MM.1S (cell line): ENCODE results near the gene FUCA1.
A peak's percentile ranks its signal among the peaks of the same experiment; 100 is the strongest.

ENCODE experiments used
- DNase-seq: peaks from one replicate; pipeline ENCODE4 v3.0.0-alpha.2; 2015
- H2AFZ ChIP-seq: fragments of 300-600 bp; sonication (generic); 2 replicates; pipeline ENCODE4 v1.6.0; 2016; ENCODE audit warnings: antibody characterized with exemption, low read length
- H3F3A ChIP-seq: fragments of 300-600 bp; sonication (generic); 2 replicates; pipeline ENCODE4 v1.6.1; 2016; ENCODE audit warnings: mild to moderate bottlenecking, antibody characterized with exemption, low read length, moderate library complexity, mixed read lengths; ENCODE audit not compliant: insufficient read depth
- H3K27ac ChIP-seq: fragments of 300-600 bp; sonication (generic); 2 replicates; pipeline ENCODE4 v1.5.1; 2016; ENCODE audit warnings: mild to moderate bottlenecking, low read length
- H3K27me3 ChIP-seq: fragments of 300-600 bp; sonication (generic); replicated peaks from 2 replicates; pipeline ENCODE4 v1.6.0; 2016; ENCODE audit warnings: low read length; ENCODE audit not compliant: insufficient read depth
- H3K36me3 ChIP-seq: fragments of 300-600 bp; sonication (generic); replicated peaks from 2 replicates; pipeline ENCODE4 v1.6.1; 2016; ENCODE audit warnings: mild to moderate bottlenecking, low read length, mixed read lengths; ENCODE audit not compliant: insufficient read depth
- H3K4me1 ChIP-seq: fragments of 300-600 bp; sonication (generic); 2 replicates; pipeline ENCODE4 v1.6.1; 2016; ENCODE audit warnings: low read length, mixed read lengths
- H3K4me2 ChIP-seq: fragments of 300-600 bp; sonication (generic); 2 replicates; pipeline ENCODE4 v1.6.0; 2016; ENCODE audit warnings: low read depth, low read length
- H3K4me3 ChIP-seq: fragments of 300-600 bp; sonication (generic); 2 replicates; pipeline ENCODE4 v1.5.1; 2016; ENCODE audit warnings: low read length, mixed read lengths
- H3K79me2 ChIP-seq: fragments of 300-600 bp; sonication (generic); 2 replicates; pipeline ENCODE4 v1.6.1; 2016; ENCODE audit warnings: mixed run types, low read length, mixed read lengths
- H3K9ac ChIP-seq: fragments of 300-600 bp; sonication (generic); 2 replicates; pipeline ENCODE4 v1.6.1; 2016; ENCODE audit warnings: low read length, mixed read lengths
- H3K9me2 ChIP-seq: fragments of 300-600 bp; sonication (generic); replicated peaks from 2 replicates; pipeline ENCODE4 v1.6.1; 2016; ENCODE audit warnings: mild to moderate bottlenecking, low read length, mixed read lengths; ENCODE audit not compliant: insufficient read depth
- H3K9me3 ChIP-seq: fragments of 300-600 bp; sonication (generic); replicated peaks from 2 replicates; pipeline ENCODE4 v1.6.1; 2016; ENCODE audit warnings: mild to moderate bottlenecking, low read length, mixed read lengths; ENCODE audit not compliant: insufficient read depth
- H4K20me1 ChIP-seq: fragments of 300-600 bp; sonication (generic); 2 replicates; pipeline ENCODE4 v1.6.1; 2016; ENCODE audit warnings: mild to moderate bottlenecking, low read length, moderate library complexity, mixed read lengths; ENCODE audit not compliant: insufficient read depth
- CTCF ChIP-seq: fragments of 300-600 bp; sonication (generic); IDR thresholded peaks from 2 replicates; pipeline ENCODE4 v1.5.1; 2016; ENCODE audit warnings: antibody characterized with exemption, low read length, mixed read lengths
- EZH2 ChIP-seq: fragments of 300-600 bp; sonication (generic); optimal IDR thresholded peaks from 2 replicates; pipeline ENCODE3; 2017; ENCODE audit warnings: low read depth, mild to moderate bottlenecking, antibody characterized with exemption, low read length, mixed read lengths
- EZH2phosphoT487 ChIP-seq: fragments of 300-600 bp; sonication (generic); IDR thresholded peaks from 2 replicates; pipeline ENCODE4 v1.6.1; 2018; ENCODE audit warnings: antibody characterized with exemption, low read length

Gene FUCA1

GRCh38 chr1:23801338-23801748 lies 66.7 kb downstream of the FUCA1 start:
- Histone ChIP-seq H3K36me3 (no peaks in the 10 kb centered on the region), H3K9me2 (no peaks in the 10 kb centered on the region), H3K9ac (peak overlapping the region; percentile 91), H3K27me3 (no peaks in the 10 kb centered on the region), H3F3A (peaks cover 12% of the 10 kb centered on the region), H3K27ac (no peak overlapping the region; the same call in 1 of the 2 replicates), H3K4me1 (peaks cover 18% of the 10 kb centered on the region), H3K4me3 (peak overlapping the region; percentile 82), H2AFZ (peak overlapping the region; percentile 89), H4K20me1 (no peaks in the 10 kb centered on the region), H3K4me2 (peak overlapping the region; percentile 94), H3K9me3 (no peaks in the 10 kb centered on the region), H3K79me2 (no peaks in the 10 kb centered on the region)
- no peak for DNase-seq
- TF ChIP-seq EZH2phosphoT487, result no peak
- TF ChIP-seq EZH2, result no peak
- TF ChIP-seq CTCF, result no peak

- Histone ChIP-seq H3K9me2 (no peaks in the 10 kb centered on the region), H3K4me3 (peak within 1 kb of the TSS; percentile 82), H3K36me3 (no peaks in the 10 kb centered on the region), H3K9me3 (no peaks in the 10 kb centered on the region), H3K27me3 (no peaks in the 10 kb centered on the region), H3K9ac (peak within 1 kb of the TSS; percentile 91), H2AFZ (peak within 1 kb of the TSS; percentile 93), H3F3A (peaks cover 12% of the 10 kb centered on the region), H3K79me2 (no peaks in the 10 kb centered on the region), H3K27ac (peak within 1 kb of the TSS; percentile 45; the same call in 1 of the 2 replicates), H3K4me2 (peak within 1 kb of the TSS; percentile 98), H4K20me1 (no peaks in the 10 kb centered on the region), H3K4me1 (peaks cover 18% of the 10 kb centered on the region)
- DNase-seq, result peak; percentile 97
- TF ChIP-seq EZH2phosphoT487 (no peak), EZH2 (no peak), CTCF (no peak)
Observed at GRCh38 chr1:23800400-23801337, 67.4 kb downstream of the FUCA1 start, which contains the start of gene GALE. Gene GALE, minus strand, starts transcription at chr1:23800754. Its CDS starts 1,747 bp downstream, at chr1:23799007.

- TF ChIP-seq EZH2 (no peak), EZH2phosphoT487 (no peak), CTCF (no peak)
- Histone ChIP-seq H3K4me3 (peak overlapping the region; percentile 82), H3K27ac (peak overlapping the region; percentile 42; the same call in 1 of the 2 replicates), H3F3A (peaks cover 12% of the 10 kb centered on the region), H3K4me1 (peaks cover 15% of the 10 kb centered on the region), H3K27me3 (no peaks in the 10 kb centered on the region), H3K9me3 (no peaks in the 10 kb centered on the region), H2AFZ (peak overlapping the region; percentile 93), H3K9me2 (no peaks in the 10 kb centered on the region), H3K4me2 (peak overlapping the region; percentile 98), H3K36me3 (no peaks in the 10 kb centered on the region), H3K79me2 (no peaks in the 10 kb centered on the region), H3K9ac (peak overlapping the region; percentile 91; the same call in 1 of the 2 replicates), H4K20me1 (no peaks in the 10 kb centered on the region)
- no peak for DNase-seq
Observed at GRCh38 chr1:23799570-23800399, 68.3 kb downstream of the FUCA1 start.
